Prostate gland (tissue), 2 donors: ENCODE measurements around the gene GUCY1B1. TPM values are rescaled to one million over a fixed set of nuclear protein-coding genes. Genes with fewer than 3 reads are reported as not detected.

Experiments
- DNase-seq: peaks from one replicate; pipeline ENCODE4 v3.0.0-alpha.2; 2019; ENCODE audit warnings: low spot score
- H3K27ac ChIP-seq, 2 donors: fragments of 200-600 bp; sonication (generic); 2 replicates each; pipeline ENCODE4 v1.5.1; 2017 to 2019
- H3K27me3 ChIP-seq: fragments of 200-600 bp; sonication (generic); replicated peaks from 2 replicates; pipeline ENCODE4 v1.5.1; 2019; ENCODE audit not compliant: insufficient read depth
- H3K36me3 ChIP-seq, 2 donors: fragments of 200-600 bp; sonication (generic); 1 replicate in 1 of 2; 2 replicates in 1 of 2; pipeline versions ENCODE4 v1.5.1 to v1.8.1; 2017 to 2019
- H3K4me1 ChIP-seq: fragments of 200-600 bp; sonication (generic); replicated peaks from 2 replicates; pipeline ENCODE4 v1.5.1; 2019
- H3K4me3 ChIP-seq, 2 donors: fragments of 200-600 bp; sonication (generic); 2 replicates each; pipeline ENCODE4 v1.5.1; 2017 to 2019
- H3K9me3 ChIP-seq: fragments of 200-600 bp; sonication (generic); 2 replicates; pipeline ENCODE4 v1.5.1; 2017
- POLR2A ChIP-seq: fragments of 450-650 bp; IDR thresholded peaks from one replicate; pipeline ENCODE4 v1.6.1; 2016; ENCODE audit warnings: antibody characterized with exemption, mild to moderate bottlenecking
- POLR2AphosphoS5 ChIP-seq: sonication (generic); formaldehyde crosslinking; IDR thresholded peaks from one replicate; pipeline ENCODE4 v1.6.1; 2017; ENCODE audit warnings: antibody characterized with exemption
- WGBS: methylation state at CpG from one replicate; pipeline ENCODE4 v1.1.5; 2018; 5-methylcytosine and 5-hydroxymethylcytosine counted together
- intact Hi-C: fragments of 100-400 bp; cut with DNase I; formaldehyde crosslinking; loops from one replicate; pipeline ENCODE4 v1.14.2; 2022
- total RNA-seq, 2 donors: library from RNA; depleted of rRNA; stranded (reverse); fragments of >200 nt; gene quantifications; one replicate each; pipeline ENCODE4 v1.1.0, GENCODE V29; 2016
- TF ChIP-seq, protein P1 (sequence below), 4 experiments: fragments of 200-600 bp in 2 of 4; fragments of 450-650 bp in 2 of 4; sonication (generic) in 2 of 4; IDR thresholded peaks; 1 replicate in 3 of 4; 2 replicates in 1 of 4; pipeline ENCODE4 v1.5.1; 2016 to 2019; ENCODE audit warnings: antibody characterized with exemption in 4 of 4, mild to moderate bottlenecking in 2 of 4, moderate library complexity in 2 of 4

The GUCY1B1 gene
- total RNA-seq, 2 donors from 2014 or later: 5.6 to 12.6 TPM

DNA sequence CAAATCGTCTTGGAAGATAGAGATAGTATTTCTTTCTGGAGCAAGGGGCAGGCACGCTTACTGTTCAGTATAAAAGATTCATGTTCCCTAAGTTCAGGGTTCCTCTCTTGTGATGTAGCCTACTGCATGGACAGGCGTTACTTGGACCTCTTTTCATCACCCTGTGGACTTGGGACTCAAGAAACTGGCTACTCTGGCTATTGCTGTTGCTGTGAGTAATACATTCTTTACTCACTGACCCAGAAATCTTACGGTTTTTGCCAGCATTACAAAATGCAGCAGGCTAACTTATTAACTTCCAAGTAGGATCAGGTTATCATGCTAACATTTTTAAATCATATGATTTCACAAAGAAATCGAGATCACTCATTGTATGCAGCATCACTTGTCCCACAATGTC, 12.8 kb upstream of the GUCY1B1 start:
- Histone ChIP-seq H3K27me3 (no peaks in the 10 kb centered on the region), H3K27ac (no peak overlapping the region), H3K36me3 (no peaks in the 10 kb centered on the region), H3K4me1 (no peaks in the 10 kb centered on the region), H3K9me3 (no peaks in the 10 kb centered on the region), H3K4me3 (no peak overlapping the region)
- TF ChIP-seq POLR2A (no peak), POLR2AphosphoS5 (no peak)
- TF ChIP-seq, protein P1, sequence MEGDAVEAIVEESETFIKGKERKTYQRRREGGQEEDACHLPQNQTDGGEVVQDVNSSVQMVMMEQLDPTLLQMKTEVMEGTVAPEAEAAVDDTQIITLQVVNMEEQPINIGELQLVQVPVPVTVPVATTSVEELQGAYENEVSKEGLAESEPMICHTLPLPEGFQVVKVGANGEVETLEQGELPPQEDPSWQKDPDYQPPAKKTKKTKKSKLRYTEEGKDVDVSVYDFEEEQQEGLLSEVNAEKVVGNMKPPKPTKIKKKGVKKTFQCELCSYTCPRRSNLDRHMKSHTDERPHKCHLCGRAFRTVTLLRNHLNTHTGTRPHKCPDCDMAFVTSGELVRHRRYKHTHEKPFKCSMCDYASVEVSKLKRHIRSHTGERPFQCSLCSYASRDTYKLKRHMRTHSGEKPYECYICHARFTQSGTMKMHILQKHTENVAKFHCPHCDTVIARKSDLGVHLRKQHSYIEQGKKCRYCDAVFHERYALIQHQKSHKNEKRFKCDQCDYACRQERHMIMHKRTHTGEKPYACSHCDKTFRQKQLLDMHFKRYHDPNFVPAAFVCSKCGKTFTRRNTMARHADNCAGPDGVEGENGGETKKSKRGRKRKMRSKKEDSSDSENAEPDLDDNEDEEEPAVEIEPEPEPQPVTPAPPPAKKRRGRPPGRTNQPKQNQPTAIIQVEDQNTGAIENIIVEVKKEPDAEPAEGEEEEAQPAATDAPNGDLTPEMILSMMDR (IDR thresholded peaks at IDR 0.05): no peak
- 84% methylated on average over 5 of the region's 5 CpGs for WGBS
- intact Hi-C loops: no loop called here
- no peak for DNase-seq

DNA sequence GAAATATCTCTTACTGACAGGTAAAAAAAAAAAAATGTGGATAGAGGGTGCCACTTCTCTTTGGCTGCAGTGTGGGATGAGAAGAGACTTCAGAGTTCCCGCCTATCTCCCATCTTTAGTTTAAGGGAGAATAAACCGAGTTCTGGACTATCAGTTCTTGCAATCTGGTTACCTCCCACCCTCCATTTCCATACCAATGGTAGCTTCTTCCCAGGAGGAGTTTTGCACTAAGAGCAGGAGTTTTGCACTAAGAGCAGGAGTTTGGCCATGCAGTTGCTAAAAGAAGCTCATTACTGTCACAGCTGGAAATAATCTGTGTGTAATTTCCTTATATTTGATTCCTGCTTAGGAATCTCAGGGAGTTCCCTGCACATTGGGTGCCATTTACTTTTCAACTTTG, 10.8 kb upstream of the GUCY1B1 start:
- Histone ChIP-seq H3K4me1 (no peaks in the 10 kb centered on the region), H3K9me3 (no peaks in the 10 kb centered on the region), H3K27me3 (no peaks in the 10 kb centered on the region), H3K36me3 (no peaks in the 10 kb centered on the region), H3K27ac (no peak overlapping the region), H3K4me3 (no peak overlapping the region)
- WGBS: 64% methylated on average over 2 of the region's 2 CpGs
- no peak for DNase-seq
- intact Hi-C loops: no loop called here
- TF ChIP-seq, protein P1 (IDR thresholded peaks at IDR 0.05): no peak
- TF ChIP-seq POLR2AphosphoS5: no peak
- no peak for TF ChIP-seq POLR2A

DNA sequence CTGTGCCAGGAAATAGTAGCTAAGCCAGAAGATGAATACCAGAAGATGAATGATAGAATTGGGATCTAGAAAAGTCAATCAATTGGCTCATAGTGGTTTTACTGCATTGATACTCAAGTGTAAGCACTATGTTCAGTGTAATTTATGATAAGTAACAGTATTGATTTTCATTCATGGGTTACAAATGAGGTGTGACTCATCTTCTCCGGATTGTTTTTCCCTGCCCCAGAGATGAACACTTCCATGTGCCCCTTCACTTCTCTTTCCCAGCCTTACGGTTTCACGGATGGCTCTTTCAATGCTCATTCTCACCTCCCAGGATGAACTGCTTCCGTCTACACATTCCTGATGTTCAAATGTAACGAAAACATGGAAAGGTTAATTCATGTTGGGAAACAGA, 9.8 kb upstream of the GUCY1B1 start:
- no peak overlapping the region for H3K4me3 ChIP-seq
- H3K36me3 ChIP-seq: no peaks in the 10 kb centered on the region
- H3K9me3 ChIP-seq: no peaks in the 10 kb centered on the region
- H3K27ac ChIP-seq: no peak overlapping the region
- H3K4me1 ChIP-seq: no peaks in the 10 kb centered on the region
- intact Hi-C loops: no loop called here
- no peaks in the 10 kb centered on the region for H3K27me3 ChIP-seq
- no peak for TF ChIP-seq POLR2A
- TF ChIP-seq, protein P1 (IDR thresholded peaks at IDR 0.05): no peak
- no peak for TF ChIP-seq POLR2AphosphoS5
- WGBS: 97% methylated on average over 5 of the region's 5 CpGs
- no peak for DNase-seq

DNA sequence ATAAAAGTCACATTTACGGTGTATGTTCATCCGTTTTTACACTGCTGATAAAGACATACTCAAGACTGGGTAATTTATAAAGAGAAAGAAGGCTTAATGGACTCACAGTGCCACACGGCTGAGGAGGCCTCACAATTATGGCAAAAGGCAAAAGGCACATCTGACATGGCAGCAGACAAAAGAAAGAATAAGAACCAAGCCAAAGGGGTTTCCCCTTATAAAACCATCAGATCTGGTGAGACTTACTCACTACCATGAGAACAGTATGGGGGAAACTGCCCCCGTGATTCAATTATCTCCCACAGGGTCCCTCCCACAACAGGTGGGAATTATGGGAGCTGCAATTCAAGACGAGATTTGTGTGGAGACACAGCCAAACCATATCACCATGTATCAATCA, 7.3 kb upstream of the GUCY1B1 start:
- intact Hi-C loops: no loop called here
- no peak for DNase-seq
- Histone ChIP-seq H3K9me3 (no peaks in the 10 kb centered on the region), H3K36me3 (no peaks in the 10 kb centered on the region), H3K27ac (no peak overlapping the region), H3K4me1 (no peaks in the 10 kb centered on the region), H3K4me3 (no peak overlapping the region), H3K27me3 (no peaks in the 10 kb centered on the region)
- TF ChIP-seq, protein P1 (IDR thresholded peaks at IDR 0.05): no peak
- TF ChIP-seq POLR2AphosphoS5 (no peak), POLR2A (no peak)
- 93% methylated on average over 5 of the region's 5 CpGs for WGBS

DNA sequence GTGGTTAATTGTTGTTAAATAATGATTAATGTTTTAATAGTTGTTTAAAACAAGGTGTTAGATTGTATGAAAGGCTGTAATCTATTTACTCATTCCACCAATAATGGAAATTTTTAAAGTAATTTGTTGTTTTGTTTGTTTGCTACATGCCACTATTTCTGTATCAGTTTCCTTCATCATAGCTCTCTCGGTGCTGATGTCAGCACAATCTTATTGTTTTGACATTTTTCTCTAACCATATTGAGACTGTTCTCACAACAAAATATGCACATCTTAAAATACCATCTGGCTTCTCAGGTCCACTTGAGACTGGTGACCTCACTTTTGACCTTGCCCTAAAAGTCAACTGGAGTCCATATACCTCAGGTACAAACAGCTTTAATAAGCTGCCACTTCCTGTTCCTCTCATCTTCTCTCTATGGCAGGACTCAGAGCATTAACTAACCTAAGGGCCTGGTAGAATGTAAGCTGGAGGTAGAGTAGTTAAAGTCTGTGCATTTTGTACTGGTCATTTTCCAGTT, 1.0 kb upstream of the GUCY1B1 start:
- Histone ChIP-seq H3K36me3 (no peaks in the 10 kb centered on the region), H3K27me3 (no peaks in the 10 kb centered on the region), H3K4me3 (no peak overlapping the region), H3K27ac (no peak overlapping the region), H3K9me3 (no peaks in the 10 kb centered on the region), H3K4me1 (no peaks in the 10 kb centered on the region)
- intact Hi-C loops: no loop called here
- DNase-seq: no peak
- TF ChIP-seq POLR2AphosphoS5 (no peak), POLR2A (no peak)
- TF ChIP-seq, protein P1 (IDR thresholded peaks at IDR 0.05): no peak
- WGBS: 95% methylated on average over 1 of the region's 1 CpG
